K562 (cell line): ENCODE results near the gene ZMIZ1. TPM values are rescaled to one million over a fixed set of nuclear protein-coding genes. Genes with fewer than 3 reads are reported as not detected.

ENCODE experiments used
- CHCHD3 ChIP-seq: fragments of 250-450 bp; sonication (Bioruptor Pico); IDR thresholded peaks from 2 replicates; pipeline ENCODE4 v2.1.2; 2022; ENCODE audit warnings: mild to moderate bottlenecking
- CREB3L1 ChIP-seq: fragments of 450-650 bp; IDR thresholded peaks from 2 replicates; pipeline ENCODE4 v1.6.1; 2014; ENCODE audit warnings: low read depth, mild to moderate bottlenecking, moderate library complexity, borderline replicate concordance
- FOSL1 ChIP-seq: fragments of 200-800 bp; sonication (Bioruptor generic); conservative IDR thresholded peaks from 2 replicates; pipeline ENCODE4 v1.6.1; 2016; ENCODE audit warnings: missing genetic modification characterization, missing compliant biosample characterization
- HOMEZ ChIP-seq: fragments of 250-450 bp; sonication (Bioruptor Pico); IDR thresholded peaks from 2 replicates; pipeline ENCODE4 v1.4.0; 2020; ENCODE audit warnings: mild to moderate bottlenecking, moderate library complexity
- IRF2 ChIP-seq: sonication (generic); formaldehyde crosslinking; IDR thresholded peaks from 2 replicates; pipeline ENCODE4 v1.8.1; 2022; ENCODE audit warnings: mild to moderate bottlenecking, missing genetic modification reagents
- JUNB ChIP-seq: fragments of 450-650 bp; formaldehyde crosslinking; conservative IDR thresholded peaks from 2 replicates; pipeline ENCODE4 v1.4.0; 2020; ENCODE audit warnings: mild to moderate bottlenecking
- LEF1 ChIP-seq: fragments of 450-650 bp; IDR thresholded peaks from 2 replicates; pipeline ENCODE4 v1.6.1; 2016; ENCODE audit warnings: mild to moderate bottlenecking
- NR2C1 ChIP-seq, 2 experiments: fragments of 450-650 bp; IDR thresholded peaks; 2 replicates each; pipeline ENCODE4 v1.6.1; 2017; ENCODE audit warnings: mild to moderate bottlenecking in 2 of 2, antibody characterized with exemption in 1 of 2, inconsistent platforms in 1 of 2, missing compliant biosample characterization in 1 of 2, missing genetic modification characterization in 1 of 2
- PHF20 ChIP-seq: fragments of 450-650 bp; IDR thresholded peaks from 2 replicates; pipeline ENCODE4 v1.6.1; 2018; ENCODE audit not compliant: partially characterized antibody
- PHF21A ChIP-seq: fragments of 450-650 bp; IDR thresholded peaks from 2 replicates; pipeline ENCODE4 v1.6.1; 2017; ENCODE audit warnings: low read depth, borderline replicate concordance
- PTRF ChIP-seq: fragments of 450-650 bp; IDR thresholded peaks from 2 replicates; pipeline ENCODE4 v1.6.1; 2016; ENCODE audit warnings: mild to moderate bottlenecking, missing genetic modification characterization, missing compliant biosample characterization
- RBM34 ChIP-seq: fragments of 200-400 bp; formaldehyde crosslinking; IDR thresholded peaks from 2 replicates; pipeline ENCODE4 v1.6.1; 2018; ENCODE audit warnings: low read length, borderline replicate concordance; ENCODE audit not compliant: insufficient read depth
- RBM39 ChIP-seq: fragments of 200-400 bp; formaldehyde crosslinking; optimal IDR thresholded peaks from 2 replicates; pipeline ENCODE3; 2018; ENCODE audit warnings: low read depth, low read length
- SRSF7 ChIP-seq: fragments of 200-400 bp; formaldehyde crosslinking; optimal IDR thresholded peaks from 2 replicates; pipeline ENCODE3; 2017; ENCODE audit warnings: mild to moderate bottlenecking, low read depth, low read length
- TAF7 ChIP-seq: fragments of 450-650 bp; IDR thresholded peaks from 2 replicates; pipeline ENCODE4 v1.6.1; 2016; ENCODE audit warnings: missing genetic modification characterization, missing compliant biosample characterization
- YY1 ChIP-seq, 3 experiments: IDR thresholded peaks; 2 replicates each; pipeline ENCODE4 v1.6.1; 2011; ENCODE audit warnings: low read length in 2 of 3, mild to moderate bottlenecking in 2 of 3, moderate library complexity in 2 of 3, borderline replicate concordance in 1 of 3, control low read depth in 1 of 3, low read depth in 1 of 3; ENCODE audit not compliant: insufficient read depth in 3 of 3, insufficient replicate concordance in 2 of 3, control insufficient read depth in 1 of 3, insufficient read length in 1 of 3; ENCODE audit errors: extremely low read depth in 1 of 3
- ZBTB34 ChIP-seq: fragments of 250-450 bp; sonication (Bioruptor Pico); IDR thresholded peaks from 2 replicates; pipeline ENCODE4 v1.8.0; 2021; ENCODE audit warnings: mild to moderate bottlenecking, moderate library complexity
- ZNF12 ChIP-seq: sonication (generic); formaldehyde crosslinking; IDR thresholded peaks from 2 replicates; pipeline ENCODE4 v1.4.0; 2020; ENCODE audit warnings: mild to moderate bottlenecking, missing genetic modification reagents
- ZNF24 ChIP-seq: fragments of 450-650 bp; IDR thresholded peaks from 2 replicates; pipeline ENCODE4 v1.6.1; 2016
- ZNF354B ChIP-seq: fragments of 250-450 bp; sonication (Bioruptor Pico); IDR thresholded peaks from 2 replicates; pipeline ENCODE4 v1.4.0; 2020
- ZNF395 ChIP-seq: fragments of 200-800 bp; sonication (Bioruptor generic); IDR thresholded peaks from 2 replicates; pipeline ENCODE4 v1.6.1; 2017; ENCODE audit warnings: missing genetic modification characterization, missing compliant biosample characterization
- polyA plus RNA-seq, 8 experiments: library from polyadenylated mRNA; depleted of rRNA in 4 of 8; stranded (reverse) in 5 of 8; unstranded in 3 of 8; fragments of >200 nt; fragmentation: Nextera tagmentation in 2 of 8; fragmentation: Illumina TruSeq in 1 of 8; extraction: Ambion mirVana in 2 of 8; extraction: Trizol in 1 of 8; gene quantifications; 2 replicates each; pipeline versions ENCODE4 v1.2.1 to v1.2.3, GENCODE V29; 2011 to 2014; ENCODE audit warnings: inconsistent platforms in 1 of 8, missing spikeins in 1 of 8
- total RNA-seq, 7 experiments: library from RNA; depleted of rRNA in 6 of 7; stranded (reverse); fragments of >200 nt in 6 of 7; fragmentation: Illumina TruSeq in 2 of 7; extraction: Trizol in 2 of 7; gene quantifications; 2 replicates each; pipeline versions ENCODE4 v1.2.1 to v1.2.3, GENCODE V29; 2011 to 2021; ENCODE audit warnings: low replicate concordance in 1 of 7

ZMIZ1 gene
- total and polyA plus RNA-seq, 9 of the 15 experiments (the other 6 are each of a cell fraction or from before 2014, with no cell fraction given): 1.0 to 37.3 (median 4.3) TPM

- TF ChIP-seq ZNF395 (peak; percentile 97), CHCHD3 (CRISPR knock-in tag) (no peak), JUNB (CRISPR knock-in tag) (no peak), ZNF24 (0 out of 2 replicates have a peak, but pooled peaks have one; percentile 31), LEF1 (0 out of 2 replicates have a peak, but pooled peaks have one; percentile 62), PHF20 (no peak), IRF2 (CRISPR knock-in tag) (no peak), ZBTB34 (CRISPR knock-in tag) (0 out of 2 replicates have a peak, but pooled peaks have one; percentile 52), HOMEZ (CRISPR knock-in tag) (peak; percentile 88), NR2C1 (IDR thresholded peaks at IDR 0.05) (peak; percentile 63; the same call in 1 of the 2 replicates), NR2C1 (tag; IDR thresholded peaks at IDR 0.05) (peak; percentile 96), RBM34 (no peak), ZNF354B (CRISPR knock-in tag) (peak; percentile 76), RBM39 (no peak), PHF21A (no peak), FOSL1 (tag) (peak; percentile 47; the same call in 1 of the 2 replicates), ZNF12 (no peak), PTRF (tag) (peak; percentile 89), YY1 (IDR thresholded peaks at IDR 0.05; ENCODE audit: borderline replicate concordance in 1 of 3, control insufficient read depth in 1 of 3, extremely low read depth in 1 of 3, insufficient read depth in 3 of 3, insufficient read length in 1 of 3, insufficient replicate concordance in 2 of 3, low read depth in 1 of 3, low read length in 2 of 3) (peak in 1 of 3 experiments; percentile 75), CREB3L1 (no peak), SRSF7 (no peak), TAF7 (tag) (peak; percentile 86)
These were observed 15.5 kb downstream of the ZMIZ1 start (continued) for GRCh38 chr10:79084012-79084971.
